Mucosa of stomach (tissue), 1 donor: ENCODE data around the gene CHMP2A.
"Not testable (repeated sequence)": the region's sequence is repeated elsewhere in the genome, so short reads cannot be mapped to it uniquely, and the experiment has no call there.

Experiments used
- H3K27me3 ChIP-seq: one replicate; pipeline ENCODE4 v1.7.0; 2013; ENCODE audit warnings: mild to moderate bottlenecking, low read length; ENCODE audit not compliant: control insufficient read depth, insufficient read depth
- H3K36me3 ChIP-seq: one replicate; pipeline ENCODE4 v1.7.0; 2013; ENCODE audit warnings: low read length; ENCODE audit not compliant: control insufficient read depth, insufficient read depth
- H3K4me1 ChIP-seq: one replicate; pipeline ENCODE4 v1.7.0; 2013; ENCODE audit warnings: mild to moderate bottlenecking, low read length; ENCODE audit not compliant: control insufficient read depth, insufficient read depth
- H3K4me3 ChIP-seq: one replicate; pipeline ENCODE4 v1.7.0; 2013; ENCODE audit warnings: low read length
- H3K9ac ChIP-seq: one replicate; pipeline ENCODE4 v1.7.0; 2013; ENCODE audit warnings: mild to moderate bottlenecking, low read length, moderate library complexity
- H3K9me3 ChIP-seq: one replicate; pipeline ENCODE4 v1.7.0; 2013; ENCODE audit warnings: mild to moderate bottlenecking, low read length, moderate library complexity; ENCODE audit not compliant: control insufficient read depth
- donor health status: Pancreatic carcinoma.

Gene CHMP2A

DNA sequence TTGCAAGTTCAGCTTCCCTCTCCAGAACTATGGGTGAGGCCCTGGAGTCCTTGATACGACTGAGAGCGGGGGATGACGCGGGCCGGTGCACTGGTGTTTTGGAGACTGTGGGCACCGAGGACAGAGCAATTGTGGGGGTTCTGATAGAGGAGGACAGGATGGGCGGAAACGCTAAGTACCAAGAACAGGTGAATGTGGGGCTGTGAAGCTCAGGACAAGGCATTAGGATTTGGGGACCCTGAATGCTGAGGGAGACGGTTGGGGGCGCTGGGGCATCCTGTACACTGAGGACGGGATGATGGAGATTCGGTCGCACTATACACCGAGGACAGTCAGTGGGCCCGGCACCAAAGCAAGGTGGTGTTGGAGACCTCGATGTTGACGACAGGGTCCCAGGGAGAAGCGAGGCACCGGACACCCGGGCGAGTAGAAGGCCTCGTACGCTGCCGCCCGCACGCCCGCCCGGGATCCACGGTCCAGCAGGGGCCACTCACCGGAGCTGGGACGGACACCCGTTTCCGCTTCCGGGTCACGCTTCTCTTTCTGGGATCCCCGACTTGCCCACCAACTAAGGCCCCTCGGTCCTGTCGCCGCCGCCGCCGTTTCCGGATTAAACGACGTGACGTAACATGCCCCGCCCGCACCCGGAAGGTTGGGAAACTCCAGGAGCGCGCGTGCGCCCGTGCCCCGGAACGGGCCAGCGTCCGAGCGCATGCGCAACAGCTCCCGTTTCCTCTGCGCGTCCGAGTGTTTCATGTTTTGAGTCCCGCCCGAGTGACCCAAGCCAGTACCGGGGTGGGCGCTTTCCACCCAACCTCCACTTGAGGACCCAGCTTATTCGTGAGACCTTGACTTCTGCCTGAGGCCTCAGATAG lies at the start of gene CHMP2A:
TSS of gene CHMP2A (minus strand) at position 612 of the 875 bp plus-strand sequence. CDS start 893 bp downstream, outside the sequence.
- Histone ChIP-seq H3K36me3 (peaks cover 19% of the 10 kb centered on the region), H3K4me1 (peaks cover 30% of the 10 kb centered on the region), H3K9me3 (no peaks in the 10 kb centered on the region), H3K9ac (peak within 1 kb of the TSS; percentile 96), H3K4me3 (peak within 1 kb of the TSS; percentile 88), H3K27me3 (no peaks in the 10 kb centered on the region)

DNA sequence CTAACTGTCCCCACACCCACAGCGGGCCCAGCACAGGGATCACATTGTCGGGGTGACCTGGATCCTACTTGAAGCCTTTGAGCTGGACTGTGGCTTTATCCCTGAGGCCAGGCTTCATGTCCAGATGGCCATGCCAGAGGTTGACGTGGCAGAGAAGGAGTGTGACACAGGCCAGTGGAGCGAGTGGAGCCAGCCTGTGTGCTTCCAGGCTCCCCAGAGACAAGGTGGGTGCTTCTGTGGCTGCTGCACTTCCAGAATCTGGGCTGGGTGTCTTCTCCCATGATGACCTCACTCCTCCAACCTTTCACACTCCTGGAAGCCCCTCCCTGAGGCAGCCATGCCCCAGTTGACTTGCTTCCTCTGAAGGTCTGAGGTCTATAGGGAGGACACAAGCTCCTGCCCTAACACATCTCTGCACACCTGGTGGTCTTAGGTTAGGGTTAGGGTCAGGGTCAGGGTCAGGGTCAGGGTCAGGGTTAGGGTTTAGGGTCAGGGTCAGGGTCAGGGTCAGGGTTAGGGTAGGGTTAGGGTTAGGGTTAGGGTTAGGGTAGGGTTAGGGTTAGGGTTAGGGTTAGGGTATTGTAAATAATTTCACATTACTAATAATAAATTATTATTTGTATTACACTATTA lies 31.3 kb upstream of the CHMP2A start:
- Histone ChIP-seq H3K27me3 (no peaks in the 10 kb centered on the region), H3K36me3 (peaks cover 11% of the 10 kb centered on the region), H3K9me3 (no peaks in the 10 kb centered on the region)

DNA sequence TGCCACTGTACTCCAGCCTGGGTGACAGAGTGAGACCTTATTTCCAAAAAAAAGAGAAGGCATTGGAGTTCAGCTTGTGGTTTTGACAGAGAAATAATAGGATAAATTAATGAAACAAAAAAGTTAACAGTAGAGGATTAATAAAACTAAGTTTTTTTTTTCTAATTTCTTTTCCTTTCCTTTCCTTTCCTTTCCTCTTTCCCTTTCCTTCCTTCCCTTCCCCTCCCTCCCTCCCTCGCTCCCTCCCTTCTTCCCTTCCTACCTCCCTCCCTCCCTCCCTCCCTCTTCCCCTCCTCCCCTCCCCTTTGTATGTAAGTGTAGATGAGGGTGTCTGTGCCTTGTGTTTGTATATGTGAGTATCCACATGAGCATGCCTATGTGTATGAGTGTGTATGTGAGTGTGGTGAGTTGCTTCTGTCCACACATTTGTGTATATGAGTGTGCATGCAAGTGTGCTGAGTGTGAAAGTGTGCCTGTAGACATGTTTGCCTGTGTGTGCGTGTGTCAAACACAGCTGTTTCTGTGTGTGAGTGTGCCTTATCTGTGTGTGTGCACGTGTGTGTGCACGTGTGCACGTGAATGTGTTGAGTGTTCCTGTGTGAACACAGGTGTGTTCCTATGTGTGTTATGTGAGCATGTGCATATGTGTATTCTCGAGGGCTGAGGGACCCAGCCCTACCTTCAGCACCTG lies 30.7 kb upstream of the CHMP2A start:
- Histone ChIP-seq H3K9ac (no peak overlapping the region), H3K9me3 (no peaks in the 10 kb centered on the region), H3K4me1 (peaks cover 5% of the 10 kb centered on the region), H3K27me3 (no peaks in the 10 kb centered on the region), H3K4me3 (no peak overlapping the region), H3K36me3 (peaks cover 11% of the 10 kb centered on the region)

More for the DNA sequence above, 31.3 kb upstream of the CHMP2A start:
- Histone ChIP-seq H3K4me1 (peaks cover 2% of the 10 kb centered on the region), H3K9ac (no peak overlapping the region), H3K4me3 (no peak overlapping the region)

DNA sequence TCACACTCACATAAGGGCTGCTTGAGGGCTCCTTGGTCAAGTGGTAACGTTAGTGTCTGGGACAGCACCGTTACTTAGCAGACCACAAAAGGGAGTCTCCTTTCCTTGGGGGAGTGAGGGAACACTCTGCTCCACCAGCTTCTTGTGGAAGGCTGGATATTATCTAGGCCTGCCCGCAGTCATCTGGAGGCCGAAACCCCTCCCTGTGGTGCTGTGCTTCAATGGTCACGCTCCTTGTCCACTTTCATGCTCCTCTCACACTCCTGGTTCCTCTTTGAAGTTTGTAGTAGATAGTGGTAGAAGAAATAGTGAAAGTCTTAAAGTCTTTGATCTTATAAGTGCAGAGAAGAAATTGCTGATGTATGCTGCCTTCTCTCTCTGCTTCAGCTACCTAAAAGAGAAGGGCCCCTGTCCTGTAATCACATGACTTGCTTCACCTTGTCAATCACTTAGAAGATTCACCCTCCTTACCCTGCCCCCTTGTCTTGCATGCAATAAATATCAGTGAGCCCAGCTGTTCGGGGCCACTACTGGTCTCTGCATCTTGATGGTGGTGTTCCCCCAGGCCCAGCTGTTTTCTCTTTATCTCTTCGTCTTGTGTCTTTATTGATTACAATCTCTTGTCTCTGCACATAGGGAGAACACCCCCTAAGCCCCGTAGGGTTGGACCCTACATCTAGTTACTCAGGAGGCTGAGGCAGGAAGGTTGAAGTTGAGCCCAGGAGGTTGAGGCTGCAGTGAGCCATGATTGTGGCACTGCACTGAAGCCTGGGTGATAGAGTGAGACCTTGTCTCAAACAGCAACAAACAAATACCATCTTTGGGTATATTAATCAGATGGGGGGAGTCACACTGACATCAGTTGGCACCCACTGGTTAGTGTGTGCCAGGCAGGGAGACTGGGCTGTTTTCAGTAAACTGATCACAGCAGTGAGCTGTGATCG lies 29.9 kb upstream of the CHMP2A start:
- H3K27me3 ChIP-seq, result no peaks in the 10 kb centered on the region

DNA sequence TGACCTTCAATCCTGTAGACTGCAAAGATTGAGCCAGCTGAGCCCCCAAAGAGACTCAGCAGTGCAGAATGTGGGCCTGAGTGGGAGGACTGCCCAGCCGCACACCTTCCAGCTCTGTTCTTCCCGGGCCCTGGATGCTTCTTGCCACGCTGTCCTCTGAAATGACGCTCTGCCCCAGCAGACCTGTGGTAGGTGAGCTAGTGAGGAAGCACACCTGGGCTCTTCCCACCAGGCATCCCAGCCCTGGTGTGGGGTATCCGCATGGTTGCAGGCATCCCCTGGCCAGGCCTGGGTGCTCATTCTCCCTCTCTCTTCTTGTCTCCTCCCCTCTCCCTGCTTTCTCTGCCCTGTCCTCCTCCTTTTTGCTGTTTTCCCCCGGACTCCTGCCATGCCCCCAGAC lies 28.1 kb upstream of the CHMP2A start:
- H3K36me3 ChIP-seq, result peaks cover 11% of the 10 kb centered on the region
- no peaks in the 10 kb centered on the region for H3K9me3 ChIP-seq
- no peaks in the 10 kb centered on the region for H3K27me3 ChIP-seq
- no peak overlapping the region for H3K9ac ChIP-seq
- peaks cover 5% of the 10 kb centered on the region for H3K4me1 ChIP-seq
- H3K4me3 ChIP-seq, result no peak overlapping the region

More for the DNA sequence above, 29.9 kb upstream of the CHMP2A start:
- Histone ChIP-seq H3K4me3 (no peak overlapping the region), H3K4me1 (peaks cover 5% of the 10 kb centered on the region), H3K9me3 (no peaks in the 10 kb centered on the region), H3K9ac (no peak overlapping the region), H3K36me3 (peaks cover 11% of the 10 kb centered on the region)

DNA sequence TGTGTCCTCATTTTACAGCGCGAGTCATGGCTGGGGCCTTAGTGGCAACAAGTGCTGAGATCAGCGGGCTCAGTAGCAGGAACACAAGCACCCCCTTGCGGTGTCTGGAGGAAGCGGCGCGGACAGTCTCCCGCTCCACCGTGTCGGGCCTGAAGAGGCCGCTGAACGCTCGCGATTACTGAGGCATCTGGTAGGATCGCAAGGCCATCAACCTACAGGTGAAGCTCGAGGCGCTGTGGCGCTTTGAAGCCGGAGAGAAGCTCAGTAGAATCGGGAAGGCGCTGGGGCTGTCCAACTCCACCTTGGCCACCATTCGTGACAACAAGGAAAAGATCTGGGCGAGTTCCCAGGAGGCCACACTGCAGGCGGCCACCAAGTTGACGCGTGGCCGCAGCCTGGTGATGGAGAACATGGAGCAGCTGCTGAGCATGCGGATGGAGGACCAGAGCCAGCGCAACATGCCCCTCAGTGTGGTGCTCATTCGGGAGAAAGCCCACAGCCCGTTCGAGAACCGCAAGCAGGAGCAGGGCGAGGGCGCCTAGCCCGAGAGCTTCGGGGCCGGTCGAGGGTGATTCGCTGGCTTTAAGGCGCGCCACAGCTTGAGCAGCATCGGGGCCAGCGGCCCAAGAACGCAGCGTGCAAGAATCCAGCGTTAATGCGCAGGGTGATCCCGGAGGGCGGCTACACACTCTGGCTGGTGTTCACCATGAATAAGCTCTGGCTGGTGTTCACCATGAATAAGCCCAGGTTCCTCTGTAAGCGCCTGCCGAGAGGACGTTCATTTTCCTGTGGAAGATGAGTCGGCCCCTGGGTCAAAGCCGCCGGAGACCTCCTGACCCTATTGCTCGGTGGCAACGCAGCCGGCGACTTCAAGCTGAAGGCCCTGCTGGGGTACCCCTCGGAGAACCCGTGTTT lies 26.6 kb upstream of the CHMP2A start:
- H3K9ac ChIP-seq, result peak overlapping the region; percentile 23

DNA sequence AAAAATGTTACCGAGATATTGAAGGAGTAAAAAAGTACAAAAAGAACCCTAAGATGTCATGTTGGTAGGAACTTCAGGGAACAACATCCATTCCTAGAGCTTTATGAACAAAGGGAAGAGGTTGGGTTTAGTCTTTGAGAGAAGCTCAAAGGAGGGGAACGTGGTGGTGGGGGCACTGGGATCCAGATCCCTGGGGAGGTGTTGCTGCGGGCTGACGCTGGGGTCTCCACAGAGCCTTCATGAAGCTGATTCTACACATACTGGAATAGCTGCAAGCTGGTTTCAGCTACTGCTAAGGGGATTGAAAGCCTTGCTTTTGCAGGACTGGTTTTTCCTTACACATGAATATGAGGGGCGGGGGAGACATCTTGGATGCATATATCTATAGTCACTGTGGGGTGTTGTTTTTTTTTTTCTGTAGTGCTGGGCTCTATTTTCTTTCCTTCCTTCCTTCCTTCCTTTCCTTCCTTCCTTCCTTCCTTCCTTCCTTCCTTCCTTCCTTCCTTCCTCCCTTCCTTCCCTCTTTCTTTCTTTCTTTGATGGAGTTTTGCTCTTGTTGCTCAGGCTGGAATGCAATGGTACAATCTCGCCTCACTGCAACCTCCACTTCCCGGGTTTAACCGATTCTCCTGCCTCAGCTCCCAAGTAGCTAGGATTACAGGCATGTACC lies 24.7 kb upstream of the CHMP2A start:
- H3K9me3 ChIP-seq, result no peaks in the 10 kb centered on the region
- H3K4me3 ChIP-seq, result no peak overlapping the region
- H3K27me3 ChIP-seq, result no peaks in the 10 kb centered on the region
- peaks cover 5% of the 10 kb centered on the region for H3K4me1 ChIP-seq
- H3K36me3 ChIP-seq, result peaks cover 11% of the 10 kb centered on the region
- no peak overlapping the region for H3K9ac ChIP-seq

More for the DNA sequence above, 26.6 kb upstream of the CHMP2A start:
- Histone ChIP-seq H3K36me3 (peaks cover 11% of the 10 kb centered on the region), H3K9me3 (no peaks in the 10 kb centered on the region), H3K4me3 (no peak overlapping the region), H3K27me3 (no peaks in the 10 kb centered on the region), H3K4me1 (peaks cover 5% of the 10 kb centered on the region)

DNA sequence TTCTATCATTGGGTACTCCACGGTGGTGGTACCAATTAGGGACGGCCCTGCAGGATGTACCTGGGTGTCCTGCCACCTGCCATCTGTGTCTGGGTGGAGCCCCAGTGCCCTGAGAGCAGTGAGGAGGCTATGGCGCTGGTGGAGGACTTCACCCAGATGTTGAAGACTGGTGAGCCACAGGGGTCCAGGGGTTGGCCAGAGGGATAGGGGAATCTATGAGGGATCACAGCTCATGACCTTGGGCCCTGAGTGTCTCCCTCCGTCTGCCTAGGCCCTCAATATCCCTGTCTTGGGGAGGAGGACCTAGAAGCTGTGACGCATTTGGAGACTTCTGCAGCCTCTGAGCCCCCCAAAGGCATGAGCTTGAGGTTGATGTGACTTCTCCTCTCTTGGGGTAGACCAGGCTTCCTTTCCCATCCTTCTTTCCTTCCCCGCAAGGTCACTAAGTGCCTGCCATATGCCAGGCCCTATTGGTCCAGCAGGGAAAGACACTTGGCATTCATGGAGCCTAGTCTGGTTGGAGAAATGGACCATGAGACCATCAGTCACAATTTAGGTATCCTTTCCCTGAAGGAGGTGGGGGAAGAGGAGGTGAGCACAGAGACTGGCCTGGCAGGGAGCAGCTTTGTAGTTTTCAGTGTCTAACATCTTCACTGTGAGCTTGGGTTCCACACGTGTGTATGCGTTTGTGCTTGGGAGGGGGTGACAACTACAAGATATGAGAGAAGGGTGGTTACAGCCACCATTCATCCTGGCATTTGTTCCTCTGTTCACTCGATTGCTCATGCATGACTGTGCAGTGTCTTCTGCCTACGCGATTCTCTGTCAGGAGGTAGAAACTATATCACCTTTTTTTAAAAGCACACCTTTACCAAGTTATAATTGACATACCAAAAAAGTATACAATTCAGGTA lies 23.4 kb upstream of the CHMP2A start:
- Histone ChIP-seq H3K4me1 (peaks cover 15% of the 10 kb centered on the region), H3K9ac (no peak overlapping the region), H3K4me3 (no peak overlapping the region), H3K36me3 (peaks cover 3% of the 10 kb centered on the region), H3K27me3 (no peaks in the 10 kb centered on the region), H3K9me3 (no peaks in the 10 kb centered on the region)

DNA sequence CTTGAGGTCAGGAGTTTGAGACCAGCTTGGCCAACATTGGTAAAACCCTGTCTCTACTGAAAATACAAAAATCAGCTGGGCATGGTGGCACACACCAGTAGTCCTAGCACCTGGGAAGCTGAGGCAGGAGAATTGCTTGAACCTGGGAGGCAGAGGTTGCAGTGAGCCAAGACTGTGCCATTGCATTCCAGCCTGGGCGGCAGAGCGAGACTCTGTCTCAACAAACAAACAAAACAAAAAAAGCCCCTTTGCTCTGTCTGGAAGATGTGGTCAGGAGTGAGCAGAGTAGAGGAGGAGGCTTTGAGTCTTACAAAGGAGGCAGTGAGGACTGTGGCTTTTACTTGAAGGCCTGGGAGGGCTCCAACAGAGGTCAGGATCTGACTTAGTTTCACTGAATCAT lies 22.7 kb upstream of the CHMP2A start:
- not testable (repeated sequence) for H3K4me3 ChIP-seq, H3K27me3 ChIP-seq, H3K36me3 ChIP-seq, H3K9me3 ChIP-seq, H3K9ac ChIP-seq
- H3K4me1 ChIP-seq, result peaks cover 15% of the 10 kb centered on the region
